GM23248 (cell line): ENCODE results near the gene COL1A2. TPM values are rescaled to one million over a fixed set of nuclear protein-coding genes. Genes with fewer than 3 reads are reported as not detected.

Experiments
- DNase-seq: peaks from one replicate; pipeline ENCODE4 v3.0.0-alpha.2; 2015
- H2AFZ ChIP-seq: fragments of 200-600 bp; sonication (generic); 2 replicates; pipeline ENCODE4 v1.6.1; 2016; ENCODE audit warnings: antibody characterized with exemption
- H3F3A ChIP-seq: fragments of 200-600 bp; sonication (generic); 2 replicates; pipeline ENCODE4 v1.6.1; 2016; ENCODE audit warnings: mild to moderate bottlenecking, antibody characterized with exemption, mixed run types; ENCODE audit not compliant: insufficient read depth
- H3K27ac ChIP-seq: fragments of 200-600 bp; sonication (generic); 2 replicates; pipeline ENCODE4 v1.5.1; 2016; ENCODE audit warnings: mild to moderate bottlenecking
- H3K27me3 ChIP-seq: fragments of 200-600 bp; sonication (generic); replicated peaks from 2 replicates; pipeline ENCODE4 v1.6.1; 2016; ENCODE audit warnings: mild to moderate bottlenecking; ENCODE audit not compliant: insufficient read depth
- H3K36me3 ChIP-seq: fragments of 200-600 bp; sonication (generic); 2 replicates; pipeline ENCODE4 v1.6.1; 2016; ENCODE audit warnings: low read depth, mild to moderate bottlenecking
- H3K4me1 ChIP-seq: fragments of 200-600 bp; sonication (generic); 2 replicates; pipeline ENCODE4 v1.6.1; 2016; ENCODE audit warnings: mild to moderate bottlenecking; ENCODE audit not compliant: insufficient read depth
- H3K4me2 ChIP-seq: fragments of 200-600 bp; sonication (generic); one replicate; pipeline ENCODE4 v1.6.1; 2016; ENCODE audit warnings: mild to moderate bottlenecking; ENCODE audit not compliant: unreplicated experiment
- H3K4me3 ChIP-seq: fragments of 200-600 bp; sonication (generic); 2 replicates; pipeline ENCODE4 v1.5.1; 2016; ENCODE audit warnings: mild to moderate bottlenecking
- H3K79me2 ChIP-seq: fragments of 200-600 bp; sonication (generic); 2 replicates; pipeline ENCODE4 v1.6.1; 2016; ENCODE audit warnings: mild to moderate bottlenecking; ENCODE audit not compliant: insufficient read depth
- H3K9ac ChIP-seq: fragments of 200-600 bp; sonication (generic); 2 replicates; pipeline ENCODE4 v1.6.1; 2016; ENCODE audit warnings: mild to moderate bottlenecking
- H3K9me2 ChIP-seq: fragments of 200-600 bp; sonication (generic); 2 replicates; pipeline ENCODE4 v1.6.1; 2016; ENCODE audit warnings: mixed run types, mild to moderate bottlenecking, moderate library complexity; ENCODE audit not compliant: insufficient read depth
- H3K9me3 ChIP-seq: fragments of 200-600 bp; sonication (generic); one replicate; pipeline ENCODE4 v1.6.1; 2017; ENCODE audit warnings: low read depth
- H4K20me1 ChIP-seq: fragments of 200-600 bp; sonication (generic); 2 replicates; pipeline ENCODE4 v1.6.0; 2016; ENCODE audit not compliant: insufficient read depth
- EZH2 ChIP-seq: fragments of 200-600 bp; sonication (generic); IDR thresholded peaks from 2 replicates; pipeline ENCODE4 v1.6.1; 2018; ENCODE audit warnings: antibody characterized with exemption, mild to moderate bottlenecking; ENCODE audit not compliant: insufficient read depth, poor library complexity, severe bottlenecking
- EZH2phosphoT487 ChIP-seq: fragments of 200-600 bp; sonication (generic); IDR thresholded peaks from 2 replicates; pipeline ENCODE4 v1.6.1; 2018; ENCODE audit warnings: antibody characterized with exemption, moderate library complexity, mild to moderate bottlenecking, low read depth; ENCODE audit not compliant: insufficient read depth
- WGBS, 2 experiments: methylation state at CpG; one replicate each; pipeline ENCODE4 v1.1.6; 2015 to 2017; ENCODE audit warnings: low lambda C conversion rate in 2 of 2, low coverage in 1 of 2; ENCODE audit errors: missing lambda C conversion rate in 2 of 2; 5-methylcytosine and 5-hydroxymethylcytosine counted together
- in situ Hi-C: fragments of 300-500 bp; cut with MboI; formaldehyde crosslinking; loops from 2 replicates; pipeline ENCODE4 v1.15.0; 2020
- polyA plus RNA-seq: library from polyadenylated mRNA; unstranded; fragments of >200 nt; fragmentation: Nextera tagmentation; extraction: Ambion mirVana; gene quantifications from 2 replicates; pipeline ENCODE4 v1.2.1, GENCODE V29; 2016
- total RNA-seq: library from RNA; depleted of rRNA; stranded (reverse); fragments of >200 nt; shearing (Covaris generic); gene quantifications from 2 replicates; pipeline ENCODE4 v1.2.3, GENCODE V29; 2014; rRNA removed

Gene COL1A2
- 10,930 and 11,288 TPM in 2 replicates for total RNA-seq
- polyA plus RNA-seq: 9,779 and 9,902 TPM in 2 replicates

DNA sequence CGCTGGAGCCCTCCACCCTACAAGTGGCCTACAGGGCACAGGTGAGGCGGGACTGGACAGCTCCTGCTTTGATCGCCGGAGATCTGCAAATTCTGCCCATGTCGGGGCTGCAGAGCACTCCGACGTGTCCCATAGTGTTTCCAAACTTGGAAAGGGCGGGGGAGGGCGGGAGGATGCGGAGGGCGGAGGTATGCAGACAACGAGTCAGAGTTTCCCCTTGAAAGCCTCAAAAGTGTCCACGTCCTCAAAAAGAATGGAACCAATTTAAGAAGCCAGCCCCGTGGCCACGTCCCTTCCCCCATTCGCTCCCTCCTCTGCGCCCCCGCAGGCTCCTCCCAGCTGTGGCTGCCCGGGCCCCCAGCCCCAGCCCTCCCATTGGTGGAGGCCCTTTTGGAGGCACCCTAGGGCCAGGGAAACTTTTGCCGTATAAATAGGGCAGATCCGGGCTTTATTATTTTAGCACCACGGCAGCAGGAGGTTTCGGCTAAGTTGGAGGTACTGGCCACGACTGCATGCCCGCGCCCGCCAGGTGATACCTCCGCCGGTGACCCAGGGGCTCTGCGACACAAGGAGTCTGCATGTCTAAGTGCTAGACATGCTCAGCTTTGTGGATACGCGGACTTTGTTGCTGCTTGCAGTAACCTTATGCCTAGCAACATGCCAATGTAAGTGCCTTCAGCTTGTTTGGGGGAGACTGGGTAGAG is at the start of gene COL1A2:
TSS of gene COL1A2 (plus strand) at position 459 of the 704 bp plus-strand sequence. CDS start at position 596, 137 bp downstream.
- Histone ChIP-seq H2AFZ (no peak within 1 kb of the TSS), H3K4me3 (peak within 1 kb of the TSS; percentile 99), H4K20me1 (no peaks in the 10 kb centered on the region), H3K4me2 (peak within 1 kb of the TSS; percentile 98), H3K79me2 (peaks cover 83% of the 10 kb centered on the region), H3K9ac (peak within 1 kb of the TSS; percentile 100), H3K4me1 (peaks cover 28% of the 10 kb centered on the region), H3K9me3 (no peaks in the 10 kb centered on the region), H3K27ac (peak within 1 kb of the TSS; percentile 100), H3K27me3 (no peaks in the 10 kb centered on the region), H3F3A (peaks cover 65% of the 10 kb centered on the region), H3K36me3 (peaks cover 46% of the 10 kb centered on the region), H3K9me2 (no peaks in the 10 kb centered on the region)
- DNase-seq: peak; percentile 99
- in situ Hi-C loops: loop anchor here (10.0 kb wide), 1 partner anchor 100 kb away; no protein-coding TSS in a partner anchor
- WGBS, 2 experiments: 1 to 2% methylated on average over 20 to 32 of the region's 32 CpGs
- TF ChIP-seq EZH2phosphoT487 (no peak), EZH2 (no peak)

DNA sequence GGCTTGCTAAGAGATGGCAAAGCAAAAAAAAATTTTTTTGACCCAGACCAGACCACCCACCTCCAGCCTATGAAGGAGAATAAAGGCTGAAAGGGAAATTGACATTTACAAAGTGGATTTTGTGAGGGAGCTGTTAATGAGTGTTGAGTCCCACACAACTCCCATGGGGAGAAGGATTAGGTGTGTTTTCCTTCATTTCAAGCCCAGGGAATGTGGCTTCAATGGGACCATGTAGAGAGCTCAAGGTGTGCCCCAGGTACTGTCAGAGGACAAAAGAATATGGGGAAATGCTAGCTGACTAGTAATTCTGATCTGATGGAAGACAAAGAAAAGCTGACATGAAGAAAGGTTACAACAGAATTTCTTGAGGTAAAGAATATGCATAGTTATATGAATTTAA is 48.8 kb upstream of the COL1A2 start:
- H3F3A ChIP-seq: peaks cover 48% of the 10 kb centered on the region
- H3K4me1 ChIP-seq: peaks cover 66% of the 10 kb centered on the region
- in situ Hi-C loops: no loop called here
- no peaks in the 10 kb centered on the region for H3K9me2 ChIP-seq
- H3K9me3 ChIP-seq: no peaks in the 10 kb centered on the region
- no peak overlapping the region; the same call in 1 of the 2 replicates for H3K27ac ChIP-seq
- no peak overlapping the region for H3K4me3 ChIP-seq
- no peaks in the 10 kb centered on the region for H3K27me3 ChIP-seq
- H4K20me1 ChIP-seq: no peaks in the 10 kb centered on the region
- TF ChIP-seq EZH2phosphoT487 (no peak), EZH2 (no peak)
- H3K4me2 ChIP-seq: peak overlapping the region; percentile 42
- H3K9ac ChIP-seq: no peak overlapping the region
- no peak overlapping the region for H2AFZ ChIP-seq
- no peak for DNase-seq
- peaks cover 30% of the 10 kb centered on the region for H3K79me2 ChIP-seq
- no peaks in the 10 kb centered on the region for H3K36me3 ChIP-seq

DNA sequence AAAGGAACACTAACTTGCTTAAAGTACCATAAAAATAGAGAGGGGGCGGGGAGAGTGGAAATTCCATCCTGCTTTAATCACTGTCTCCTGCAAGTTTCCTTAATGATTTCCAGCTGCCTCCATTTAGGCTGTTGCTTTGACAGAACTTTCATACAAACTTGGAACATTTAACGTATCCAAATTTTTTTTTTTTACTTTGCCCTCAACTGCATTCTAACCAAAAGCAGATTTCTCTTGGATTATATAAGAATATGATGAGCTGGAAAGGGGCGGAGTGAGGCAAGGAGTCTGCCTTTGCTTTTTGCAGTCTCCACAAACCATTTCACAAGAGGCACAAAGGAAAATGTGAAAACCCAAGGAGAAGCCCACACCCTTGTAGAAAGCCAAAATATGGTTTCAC is 46.6 kb upstream of the COL1A2 start:
- peaks cover 68% of the 10 kb centered on the region for H3K4me1 ChIP-seq
- H2AFZ ChIP-seq: peak overlapping the region; percentile 36
- H3K9me2 ChIP-seq: no peaks in the 10 kb centered on the region
- H3K9ac ChIP-seq: peak overlapping the region; percentile 78
- H3K4me2 ChIP-seq: peak overlapping the region; percentile 92
- peak overlapping the region; percentile 92 for H3K27ac ChIP-seq
- no peaks in the 10 kb centered on the region for H3K36me3 ChIP-seq
- in situ Hi-C loops: no loop called here
- TF ChIP-seq EZH2: no peak
- TF ChIP-seq EZH2phosphoT487: no peak
- H3K27me3 ChIP-seq: no peaks in the 10 kb centered on the region
- peak; percentile 97 for DNase-seq
- H3F3A ChIP-seq: peaks cover 47% of the 10 kb centered on the region
- no peaks in the 10 kb centered on the region for H4K20me1 ChIP-seq
- WGBS, 2 experiments: 0% methylated on average over 3 of the region's 3 CpGs
- peaks cover 36% of the 10 kb centered on the region for H3K79me2 ChIP-seq
- H3K9me3 ChIP-seq: no peaks in the 10 kb centered on the region
- H3K4me3 ChIP-seq: peak overlapping the region; percentile 59

DNA sequence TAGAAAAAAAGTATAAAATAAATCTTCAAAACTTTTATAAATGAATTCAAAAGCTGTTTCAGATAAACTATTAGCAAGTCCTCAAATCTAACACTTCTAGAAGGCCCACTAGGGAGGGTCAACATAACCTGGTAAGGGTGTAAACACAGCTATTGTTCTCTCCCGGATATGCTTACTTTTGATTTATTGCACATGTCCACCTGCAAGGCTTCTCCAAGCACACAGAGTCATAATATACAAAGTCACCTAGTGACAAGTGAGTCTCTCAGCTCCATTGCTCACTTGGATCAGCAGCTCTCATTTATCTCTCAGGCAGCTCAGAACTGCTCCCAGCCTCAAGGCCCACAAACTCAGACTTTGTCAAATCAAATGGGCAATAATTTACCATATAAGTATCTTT is 44.0 kb upstream of the COL1A2 start:
- Histone ChIP-seq H3K4me1 (peaks cover 62% of the 10 kb centered on the region), H3K36me3 (no peaks in the 10 kb centered on the region), H2AFZ (no peak overlapping the region), H4K20me1 (no peaks in the 10 kb centered on the region), H3F3A (peaks cover 32% of the 10 kb centered on the region), H3K9me3 (no peaks in the 10 kb centered on the region), H3K27ac (no peak overlapping the region), H3K4me3 (no peak overlapping the region), H3K9me2 (no peaks in the 10 kb centered on the region), H3K9ac (no peak overlapping the region), H3K4me2 (no peak overlapping the region), H3K79me2 (peaks cover 30% of the 10 kb centered on the region), H3K27me3 (no peaks in the 10 kb centered on the region)
- no peak for DNase-seq
- in situ Hi-C loops: no loop called here
- WGBS, 2 experiments: 74 to 97% methylated on average over 1 of the region's 1 CpG
- TF ChIP-seq EZH2: no peak
- TF ChIP-seq EZH2phosphoT487: no peak
